WTC11 (cell line): Measurements from ENCODE around the gene PRKAR2B. TPM values are rescaled to one million over a fixed set of nuclear protein-coding genes. Genes with fewer than 3 reads are reported as not detected.
A peak's percentile ranks its signal among the peaks of the same experiment; 100 is the strongest.

Source experiments
- ATAC-seq: fragments of 200-7000 bp; cut with Tn5 transposase; 2 replicates; pipeline ENCODE4 v1.10.0; 2021; ENCODE audit warnings: mild to moderate bottlenecking, moderate library complexity
- CTCF ChIA-PET: fragments of 300-600 bp; sonication (Branson Sonifier 250); formaldehyde crosslinking; loops from one replicate; lab custom pipeline; 2021; ENCODE audit warnings: antibody characterized with exemption; lab: Charles Lee
- POLR2A ChIA-PET: fragments of 350-600 bp; sonication (Branson Sonifier 250); formaldehyde crosslinking; loops from one replicate; lab custom pipeline; 2021; ENCODE audit warnings: antibody characterized with exemption; lab: Charles Lee
- DNase-seq: peaks from one replicate; pipeline ENCODE4 v3.0.0; 2021; ENCODE audit warnings: low spot score
- H3K27ac Mint-ChIP-seq: 2 replicates; pipeline ENCODE4 v1.8.0; 2021; ENCODE audit warnings: mixed read lengths
- H3K27me3 Mint-ChIP-seq: 2 replicates; pipeline ENCODE4 v1.8.0; 2021; ENCODE audit warnings: low read depth, mild to moderate bottlenecking, moderate library complexity, mixed read lengths
- H3K36me3 Mint-ChIP-seq: 2 replicates; pipeline ENCODE4 v1.8.0; 2021; ENCODE audit warnings: mixed read lengths
- H3K4me1 Mint-ChIP-seq: 2 replicates; pipeline ENCODE4 v1.8.0; 2022; ENCODE audit warnings: mixed read lengths
- H3K4me3 Mint-ChIP-seq: 2 replicates; pipeline ENCODE4 v1.8.0; 2021; ENCODE audit warnings: mild to moderate bottlenecking, moderate library complexity, mixed read lengths
- H3K9me3 Mint-ChIP-seq: 2 replicates; pipeline ENCODE4 v1.8.0; 2021; ENCODE audit warnings: mixed read lengths
- ELF4 ChIP-seq: sonication (generic); formaldehyde crosslinking; IDR thresholded peaks from 2 replicates; pipeline ENCODE4 v1.8.1; 2022; ENCODE audit warnings: low read depth, mild to moderate bottlenecking, moderate library complexity, missing genetic modification reagents
- FOXK1 ChIP-seq: sonication (generic); formaldehyde crosslinking; IDR thresholded peaks from 2 replicates; pipeline ENCODE4 v1.8.0; 2022; ENCODE audit warnings: mild to moderate bottlenecking, moderate library complexity, missing genetic modification reagents
- FOXP1 ChIP-seq: sonication (generic); formaldehyde crosslinking; IDR thresholded peaks from 2 replicates; pipeline ENCODE4 v1.8.0; 2022; ENCODE audit warnings: missing genetic modification reagents, mild to moderate bottlenecking, moderate library complexity, borderline replicate concordance
- GTF2I ChIP-seq: fragments of 250-450 bp; sonication (Bioruptor Pico); conservative IDR thresholded peaks from 2 replicates; pipeline ENCODE4 v1.4.0; 2021; ENCODE audit warnings: mild to moderate bottlenecking
- MAX ChIP-seq: sonication (generic); formaldehyde crosslinking; IDR thresholded peaks from 2 replicates; pipeline ENCODE4 v1.8.0; 2022; ENCODE audit warnings: mild to moderate bottlenecking, missing genetic modification reagents
- NFATC4 ChIP-seq: fragments of 250-450 bp; sonication (Bioruptor Pico); IDR thresholded peaks from 2 replicates; pipeline ENCODE4 v1.9.0; 2021; ENCODE audit warnings: mild to moderate bottlenecking
- NFYB ChIP-seq: sonication (generic); formaldehyde crosslinking; conservative IDR thresholded peaks from 2 replicates; pipeline ENCODE4 v1.8.0; 2022; ENCODE audit warnings: low read depth, missing genetic modification reagents
- PREB ChIP-seq: sonication (generic); formaldehyde crosslinking; IDR thresholded peaks from 2 replicates; pipeline ENCODE4 v1.8.1; 2022; ENCODE audit warnings: mild to moderate bottlenecking, missing genetic modification reagents, moderate library complexity, borderline replicate concordance
- PRRX2 ChIP-seq: fragments of 250-450 bp; sonication (Bioruptor Pico); IDR thresholded peaks from 2 replicates; pipeline ENCODE4 v1.8.0; 2021; ENCODE audit warnings: mild to moderate bottlenecking
- RORB ChIP-seq: fragments of 250-450 bp; sonication (Bioruptor Pico); IDR thresholded peaks from 2 replicates; pipeline ENCODE4 v1.9.0; 2021; ENCODE audit warnings: mild to moderate bottlenecking
- SMAD4 ChIP-seq: sonication (generic); formaldehyde crosslinking; IDR thresholded peaks from 2 replicates; pipeline ENCODE4 v1.8.0; 2022; ENCODE audit warnings: mild to moderate bottlenecking, missing genetic modification reagents
- TEAD4 ChIP-seq: sonication (generic); formaldehyde crosslinking; IDR thresholded peaks from 2 replicates; pipeline ENCODE4 v1.8.0; 2022; ENCODE audit warnings: mild to moderate bottlenecking, missing genetic modification reagents
- ZNF138 ChIP-seq: sonication (generic); formaldehyde crosslinking; conservative IDR thresholded peaks from 2 replicates; pipeline ENCODE4 v1.8.1; 2022; ENCODE audit warnings: mild to moderate bottlenecking, moderate library complexity, missing genetic modification reagents
- total RNA-seq: library from RNA; stranded (reverse); gene quantifications from 3 replicates; pipeline ENCODE4 v1.2.3, GENCODE V29; 2021
- TF ChIP-seq, protein P1 (sequence below): sonication (generic); formaldehyde crosslinking; conservative IDR thresholded peaks from 2 replicates; pipeline ENCODE4 v1.8.1; 2023; ENCODE audit warnings: mild to moderate bottlenecking, low read depth, missing genetic modification reagents, moderate library complexity
- TF ChIP-seq, protein P2 (sequence below): sonication (generic); formaldehyde crosslinking; IDR thresholded peaks from 2 replicates; pipeline ENCODE4 v1.8.0; 2022; ENCODE audit warnings: missing genetic modification reagents
- TF ChIP-seq, protein P3 (sequence below): sonication (generic); formaldehyde crosslinking; IDR thresholded peaks from 2 replicates; pipeline ENCODE4 v1.8.1; 2023; ENCODE audit warnings: mild to moderate bottlenecking, missing genetic modification reagents
- TF ChIP-seq, protein P4 (sequence below): sonication (generic); formaldehyde crosslinking; IDR thresholded peaks from 2 replicates; pipeline ENCODE4 v1.8.0; 2023; ENCODE audit warnings: missing genetic modification reagents, mild to moderate bottlenecking, borderline replicate concordance
- TF ChIP-seq, protein P5 (sequence below): sonication (generic); formaldehyde crosslinking; IDR thresholded peaks from 2 replicates; pipeline ENCODE4 v1.8.1; 2023; ENCODE audit warnings: mild to moderate bottlenecking, missing genetic modification reagents, moderate library complexity

Gene PRKAR2B
- total RNA-seq, 1 experiment from 2014 or later = 29.6 TPM

GRCh38 chr7:107167483-107168232, 123.2 kb downstream of the PRKAR2B start (continued):
- TF ChIP-seq PREB (CRISPR knock-in tag) (no peak), FOXP1 (no peak), TEAD4 (no peak)

GRCh38 chr7:107168233-107169119, 124.0 kb downstream of the PRKAR2B start, which contains the start of gene HBP1:
Gene HBP1, plus strand, starts transcription at chr7:107169003. Its CDS starts 10,891 bp downstream, at chr7:107179894.
- ChIA-PET POLR2A (interaction anchor here (0.5 to 1.6 kb wide), 11 partner anchors 12 to 883 kb away, joined by 3 to 8 read pairs (median 4); partner anchors contain the start of genes CBLL1 and NAMPT), CTCF (interaction anchor here (0.6 to 3.5 kb wide), 22 partner anchors 12 to 992 kb away, joined by 3 to 29 read pairs (median 4); no protein-coding TSS in a partner anchor)
- Mint-ChIP-seq H3K9me3 (no peaks in the 10 kb centered on the region), H3K36me3 (peaks cover 2% of the 10 kb centered on the region; the same call in 1 of the 2 replicates), H3K27me3 (no peaks in the 10 kb centered on the region), H3K27ac (peak within 1 kb of the TSS; percentile 100), H3K4me1 (peaks cover 42% of the 10 kb centered on the region), H3K4me3 (peak within 1 kb of the TSS; percentile 94)
- DNase-seq (peak; percentile 97), ATAC-seq (peak; percentile 90)
- TF ChIP-seq, protein P1, sequence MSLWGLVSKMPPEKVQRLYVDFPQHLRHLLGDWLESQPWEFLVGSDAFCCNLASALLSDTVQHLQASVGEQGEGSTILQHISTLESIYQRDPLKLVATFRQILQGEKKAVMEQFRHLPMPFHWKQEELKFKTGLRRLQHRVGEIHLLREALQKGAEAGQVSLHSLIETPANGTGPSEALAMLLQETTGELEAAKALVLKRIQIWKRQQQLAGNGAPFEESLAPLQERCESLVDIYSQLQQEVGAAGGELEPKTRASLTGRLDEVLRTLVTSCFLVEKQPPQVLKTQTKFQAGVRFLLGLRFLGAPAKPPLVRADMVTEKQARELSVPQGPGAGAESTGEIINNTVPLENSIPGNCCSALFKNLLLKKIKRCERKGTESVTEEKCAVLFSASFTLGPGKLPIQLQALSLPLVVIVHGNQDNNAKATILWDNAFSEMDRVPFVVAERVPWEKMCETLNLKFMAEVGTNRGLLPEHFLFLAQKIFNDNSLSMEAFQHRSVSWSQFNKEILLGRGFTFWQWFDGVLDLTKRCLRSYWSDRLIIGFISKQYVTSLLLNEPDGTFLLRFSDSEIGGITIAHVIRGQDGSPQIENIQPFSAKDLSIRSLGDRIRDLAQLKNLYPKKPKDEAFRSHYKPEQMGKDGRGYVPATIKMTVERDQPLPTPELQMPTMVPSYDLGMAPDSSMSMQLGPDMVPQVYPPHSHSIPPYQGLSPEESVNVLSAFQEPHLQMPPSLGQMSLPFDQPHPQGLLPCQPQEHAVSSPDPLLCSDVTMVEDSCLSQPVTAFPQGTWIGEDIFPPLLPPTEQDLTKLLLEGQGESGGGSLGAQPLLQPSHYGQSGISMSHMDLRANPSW (CRISPR knock-in tag) = no peak
- TF ChIP-seq RORB (CRISPR knock-in tag) (no peak), SMAD4 (no peak), NFATC4 (CRISPR knock-in tag) (no peak), FOXK1 (peak; percentile 100), GTF2I (no peak), PRRX2 (CRISPR knock-in tag) (no peak), NFYB (CRISPR knock-in tag) (peak; percentile 94), MAX (CRISPR knock-in tag) (peak; percentile 96), ELF4 (CRISPR knock-in tag) (no peak), FOXP1 (peak; percentile 63; the same call in 1 of the 2 replicates), ZNF138 (CRISPR knock-in tag) (no peak)
- TF ChIP-seq, protein P2, sequence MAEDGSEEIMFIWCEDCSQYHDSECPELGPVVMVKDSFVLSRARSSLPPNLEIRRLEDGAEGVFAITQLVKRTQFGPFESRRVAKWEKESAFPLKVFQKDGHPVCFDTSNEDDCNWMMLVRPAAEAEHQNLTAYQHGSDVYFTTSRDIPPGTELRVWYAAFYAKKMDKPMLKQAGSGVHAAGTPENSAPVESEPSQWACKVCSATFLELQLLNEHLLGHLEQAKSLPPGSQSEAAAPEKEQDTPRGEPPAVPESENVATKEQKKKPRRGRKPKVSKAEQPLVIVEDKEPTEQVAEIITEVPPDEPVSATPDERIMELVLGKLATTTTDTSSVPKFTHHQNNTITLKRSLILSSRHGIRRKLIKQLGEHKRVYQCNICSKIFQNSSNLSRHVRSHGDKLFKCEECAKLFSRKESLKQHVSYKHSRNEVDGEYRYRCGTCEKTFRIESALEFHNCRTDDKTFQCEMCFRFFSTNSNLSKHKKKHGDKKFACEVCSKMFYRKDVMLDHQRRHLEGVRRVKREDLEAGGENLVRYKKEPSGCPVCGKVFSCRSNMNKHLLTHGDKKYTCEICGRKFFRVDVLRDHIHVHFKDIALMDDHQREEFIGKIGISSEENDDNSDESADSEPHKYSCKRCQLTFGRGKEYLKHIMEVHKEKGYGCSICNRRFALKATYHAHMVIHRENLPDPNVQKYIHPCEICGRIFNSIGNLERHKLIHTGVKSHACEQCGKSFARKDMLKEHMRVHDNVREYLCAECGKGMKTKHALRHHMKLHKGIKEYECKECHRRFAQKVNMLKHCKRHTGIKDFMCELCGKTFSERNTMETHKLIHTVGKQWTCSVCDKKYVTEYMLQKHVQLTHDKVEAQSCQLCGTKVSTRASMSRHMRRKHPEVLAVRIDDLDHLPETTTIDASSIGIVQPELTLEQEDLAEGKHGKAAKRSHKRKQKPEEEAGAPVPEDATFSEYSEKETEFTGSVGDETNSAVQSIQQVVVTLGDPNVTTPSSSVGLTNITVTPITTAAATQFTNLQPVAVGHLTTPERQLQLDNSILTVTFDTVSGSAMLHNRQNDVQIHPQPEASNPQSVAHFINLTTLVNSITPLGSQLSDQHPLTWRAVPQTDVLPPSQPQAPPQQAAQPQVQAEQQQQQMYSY (CRISPR knock-in tag) = no peak
- TF ChIP-seq, protein P3, sequence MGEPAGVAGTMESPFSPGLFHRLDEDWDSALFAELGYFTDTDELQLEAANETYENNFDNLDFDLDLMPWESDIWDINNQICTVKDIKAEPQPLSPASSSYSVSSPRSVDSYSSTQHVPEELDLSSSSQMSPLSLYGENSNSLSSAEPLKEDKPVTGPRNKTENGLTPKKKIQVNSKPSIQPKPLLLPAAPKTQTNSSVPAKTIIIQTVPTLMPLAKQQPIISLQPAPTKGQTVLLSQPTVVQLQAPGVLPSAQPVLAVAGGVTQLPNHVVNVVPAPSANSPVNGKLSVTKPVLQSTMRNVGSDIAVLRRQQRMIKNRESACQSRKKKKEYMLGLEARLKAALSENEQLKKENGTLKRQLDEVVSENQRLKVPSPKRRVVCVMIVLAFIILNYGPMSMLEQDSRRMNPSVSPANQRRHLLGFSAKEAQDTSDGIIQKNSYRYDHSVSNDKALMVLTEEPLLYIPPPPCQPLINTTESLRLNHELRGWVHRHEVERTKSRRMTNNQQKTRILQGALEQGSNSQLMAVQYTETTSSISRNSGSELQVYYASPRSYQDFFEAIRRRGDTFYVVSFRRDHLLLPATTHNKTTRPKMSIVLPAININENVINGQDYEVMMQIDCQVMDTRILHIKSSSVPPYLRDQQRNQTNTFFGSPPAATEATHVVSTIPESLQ (CRISPR knock-in tag) = no peak
- TF ChIP-seq, protein P4, sequence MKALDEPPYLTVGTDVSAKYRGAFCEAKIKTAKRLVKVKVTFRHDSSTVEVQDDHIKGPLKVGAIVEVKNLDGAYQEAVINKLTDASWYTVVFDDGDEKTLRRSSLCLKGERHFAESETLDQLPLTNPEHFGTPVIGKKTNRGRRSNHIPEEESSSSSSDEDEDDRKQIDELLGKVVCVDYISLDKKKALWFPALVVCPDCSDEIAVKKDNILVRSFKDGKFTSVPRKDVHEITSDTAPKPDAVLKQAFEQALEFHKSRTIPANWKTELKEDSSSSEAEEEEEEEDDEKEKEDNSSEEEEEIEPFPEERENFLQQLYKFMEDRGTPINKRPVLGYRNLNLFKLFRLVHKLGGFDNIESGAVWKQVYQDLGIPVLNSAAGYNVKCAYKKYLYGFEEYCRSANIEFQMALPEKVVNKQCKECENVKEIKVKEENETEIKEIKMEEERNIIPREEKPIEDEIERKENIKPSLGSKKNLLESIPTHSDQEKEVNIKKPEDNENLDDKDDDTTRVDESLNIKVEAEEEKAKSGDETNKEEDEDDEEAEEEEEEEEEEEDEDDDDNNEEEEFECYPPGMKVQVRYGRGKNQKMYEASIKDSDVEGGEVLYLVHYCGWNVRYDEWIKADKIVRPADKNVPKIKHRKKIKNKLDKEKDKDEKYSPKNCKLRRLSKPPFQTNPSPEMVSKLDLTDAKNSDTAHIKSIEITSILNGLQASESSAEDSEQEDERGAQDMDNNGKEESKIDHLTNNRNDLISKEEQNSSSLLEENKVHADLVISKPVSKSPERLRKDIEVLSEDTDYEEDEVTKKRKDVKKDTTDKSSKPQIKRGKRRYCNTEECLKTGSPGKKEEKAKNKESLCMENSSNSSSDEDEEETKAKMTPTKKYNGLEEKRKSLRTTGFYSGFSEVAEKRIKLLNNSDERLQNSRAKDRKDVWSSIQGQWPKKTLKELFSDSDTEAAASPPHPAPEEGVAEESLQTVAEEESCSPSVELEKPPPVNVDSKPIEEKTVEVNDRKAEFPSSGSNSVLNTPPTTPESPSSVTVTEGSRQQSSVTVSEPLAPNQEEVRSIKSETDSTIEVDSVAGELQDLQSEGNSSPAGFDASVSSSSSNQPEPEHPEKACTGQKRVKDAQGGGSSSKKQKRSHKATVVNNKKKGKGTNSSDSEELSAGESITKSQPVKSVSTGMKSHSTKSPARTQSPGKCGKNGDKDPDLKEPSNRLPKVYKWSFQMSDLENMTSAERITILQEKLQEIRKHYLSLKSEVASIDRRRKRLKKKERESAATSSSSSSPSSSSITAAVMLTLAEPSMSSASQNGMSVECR (CRISPR knock-in tag) = peak; percentile 94; the same call in 1 of the 2 replicates
- TF ChIP-seq, protein P5, sequence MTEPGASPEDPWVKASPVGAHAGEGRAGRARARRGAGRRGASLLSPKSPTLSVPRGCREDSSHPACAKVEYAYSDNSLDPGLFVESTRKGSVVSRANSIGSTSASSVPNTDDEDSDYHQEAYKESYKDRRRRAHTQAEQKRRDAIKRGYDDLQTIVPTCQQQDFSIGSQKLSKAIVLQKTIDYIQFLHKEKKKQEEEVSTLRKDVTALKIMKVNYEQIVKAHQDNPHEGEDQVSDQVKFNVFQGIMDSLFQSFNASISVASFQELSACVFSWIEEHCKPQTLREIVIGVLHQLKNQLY (CRISPR knock-in tag) = no peak
